Mesodermal cell (in vitro differentiated cells): ENCODE data around the gene FNTB.

Experiments
- H3K27ac ChIP-seq: 2 replicates; pipeline ENCODE4 v1.7.0; 2013; ENCODE audit warnings: mild to moderate bottlenecking, low read depth, low read length, moderate library complexity; ENCODE audit not compliant: severe bottlenecking
- H3K36me3 ChIP-seq: 2 replicates; pipeline ENCODE4 v1.7.1; 2013; ENCODE audit warnings: mild to moderate bottlenecking, low read length, moderate library complexity; ENCODE audit not compliant: control insufficient read depth, insufficient read depth
- H3K4me1 ChIP-seq: one replicate; pipeline ENCODE4 v1.7.1; 2013; ENCODE audit warnings: mild to moderate bottlenecking, low read length; ENCODE audit not compliant: insufficient read depth, control insufficient read depth, poor library complexity, severe bottlenecking
- H3K4me3 ChIP-seq: 2 replicates; pipeline ENCODE4 v1.7.0; 2013; ENCODE audit warnings: low read length, control low read depth, mild to moderate bottlenecking; ENCODE audit not compliant: insufficient read depth, poor library complexity, severe bottlenecking; ENCODE audit errors: extremely low read depth
- H3K9me3 ChIP-seq: 2 replicates; pipeline ENCODE4 v1.7.1; 2013; ENCODE audit warnings: mild to moderate bottlenecking, low read length, moderate library complexity; ENCODE audit not compliant: control insufficient read depth
- WGBS, 2 experiments: methylation state at CpG; one replicate each; pipeline ENCODE4 v1.1.5; 2013; ENCODE audit warnings: missing lambda C conversion rate in 2 of 2; ENCODE audit not compliant: insufficient coverage in 2 of 2; 5-methylcytosine and 5-hydroxymethylcytosine counted together

The FNTB gene

DNA sequence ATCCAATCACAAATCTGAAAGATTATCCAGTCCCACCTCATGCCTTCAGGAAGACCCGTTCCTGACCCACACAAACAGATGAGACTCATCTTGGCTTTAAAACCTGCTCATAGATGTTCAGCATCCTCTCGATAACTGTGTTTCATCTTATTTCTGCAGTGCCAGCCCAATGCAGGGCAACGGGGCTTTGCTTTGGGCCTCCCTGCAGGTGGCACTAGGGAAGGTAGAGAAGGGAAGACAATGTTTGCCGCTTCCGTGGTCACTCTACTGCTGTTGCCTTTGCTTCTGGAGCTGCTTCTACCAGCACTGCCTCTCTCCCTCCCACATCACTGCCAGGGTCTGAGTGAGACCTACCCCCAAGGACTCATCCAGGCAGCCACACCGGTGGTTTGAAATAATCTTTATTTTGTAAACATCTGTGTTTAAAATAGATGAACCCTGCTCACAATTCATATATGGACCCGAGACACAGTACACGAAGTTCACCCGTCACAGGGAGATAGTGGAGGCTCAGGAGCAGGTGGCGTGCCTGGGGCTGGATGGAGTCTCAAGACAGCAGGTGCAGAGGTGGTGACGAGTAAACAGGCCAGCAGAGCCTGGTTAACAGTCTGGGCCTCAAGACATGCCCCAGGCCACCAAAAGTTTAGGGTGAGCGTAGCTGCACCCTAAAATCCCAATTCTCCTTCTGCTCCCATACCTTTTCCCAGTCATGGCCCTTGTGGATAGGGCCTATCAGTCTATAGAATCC, 41.1 kb upstream of the FNTB start:
- 84 to 94% methylated on average over 7 to 9 of the region's 12 CpGs for WGBS, 2 experiments
- peaks cover 22% of the 10 kb centered on the region for H3K36me3 ChIP-seq
- no peak overlapping the region for H3K27ac ChIP-seq

DNA sequence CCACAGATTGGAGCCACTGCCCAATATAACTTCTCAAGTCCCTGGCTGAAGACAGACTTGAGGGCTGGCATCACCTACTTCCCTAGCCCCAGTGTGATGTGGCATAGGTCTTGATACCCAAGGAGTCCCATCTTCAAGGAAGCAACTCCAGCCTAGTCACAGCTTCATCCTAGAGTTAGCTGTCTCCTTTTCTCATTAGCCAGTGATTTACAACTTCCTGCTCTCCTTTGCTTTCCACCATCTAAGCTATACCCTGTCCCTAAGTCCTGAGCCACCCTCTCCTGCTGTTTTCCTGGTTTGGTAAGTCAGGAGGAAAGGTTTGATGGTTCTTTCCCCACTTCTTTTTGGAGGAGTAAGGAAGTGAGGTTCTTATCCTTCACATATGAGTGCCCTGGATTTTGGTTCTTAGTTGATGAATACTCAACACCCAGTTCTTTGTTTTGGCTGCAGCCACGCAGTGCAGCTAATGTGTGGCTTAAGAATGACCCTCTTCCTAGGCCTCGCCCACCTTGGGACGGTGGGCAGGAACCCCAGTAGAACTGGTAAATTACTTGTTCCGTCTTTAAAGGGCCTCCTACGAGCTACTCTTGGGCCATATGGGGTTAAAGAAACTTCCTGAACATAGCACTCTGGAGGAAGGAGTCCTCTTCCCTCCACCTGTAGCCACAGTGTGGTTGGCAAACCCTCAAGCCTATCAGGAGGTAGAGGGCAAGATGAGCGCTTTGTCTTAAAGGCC, 40.2 kb upstream of the FNTB start:
- 83 to 91% methylated on average over 5 of the region's 6 CpGs for WGBS, 2 experiments
- no peaks in the 10 kb centered on the region for H3K9me3 ChIP-seq
- H3K4me1 ChIP-seq: no peaks in the 10 kb centered on the region
- peaks cover 22% of the 10 kb centered on the region for H3K36me3 ChIP-seq
- H3K27ac ChIP-seq: no peak overlapping the region
- no peak overlapping the region for H3K4me3 ChIP-seq

More for the DNA sequence above, 41.1 kb upstream of the FNTB start:
- no peaks in the 10 kb centered on the region for H3K9me3 ChIP-seq
- H3K4me3 ChIP-seq: no peak overlapping the region
- no peaks in the 10 kb centered on the region for H3K4me1 ChIP-seq

DNA sequence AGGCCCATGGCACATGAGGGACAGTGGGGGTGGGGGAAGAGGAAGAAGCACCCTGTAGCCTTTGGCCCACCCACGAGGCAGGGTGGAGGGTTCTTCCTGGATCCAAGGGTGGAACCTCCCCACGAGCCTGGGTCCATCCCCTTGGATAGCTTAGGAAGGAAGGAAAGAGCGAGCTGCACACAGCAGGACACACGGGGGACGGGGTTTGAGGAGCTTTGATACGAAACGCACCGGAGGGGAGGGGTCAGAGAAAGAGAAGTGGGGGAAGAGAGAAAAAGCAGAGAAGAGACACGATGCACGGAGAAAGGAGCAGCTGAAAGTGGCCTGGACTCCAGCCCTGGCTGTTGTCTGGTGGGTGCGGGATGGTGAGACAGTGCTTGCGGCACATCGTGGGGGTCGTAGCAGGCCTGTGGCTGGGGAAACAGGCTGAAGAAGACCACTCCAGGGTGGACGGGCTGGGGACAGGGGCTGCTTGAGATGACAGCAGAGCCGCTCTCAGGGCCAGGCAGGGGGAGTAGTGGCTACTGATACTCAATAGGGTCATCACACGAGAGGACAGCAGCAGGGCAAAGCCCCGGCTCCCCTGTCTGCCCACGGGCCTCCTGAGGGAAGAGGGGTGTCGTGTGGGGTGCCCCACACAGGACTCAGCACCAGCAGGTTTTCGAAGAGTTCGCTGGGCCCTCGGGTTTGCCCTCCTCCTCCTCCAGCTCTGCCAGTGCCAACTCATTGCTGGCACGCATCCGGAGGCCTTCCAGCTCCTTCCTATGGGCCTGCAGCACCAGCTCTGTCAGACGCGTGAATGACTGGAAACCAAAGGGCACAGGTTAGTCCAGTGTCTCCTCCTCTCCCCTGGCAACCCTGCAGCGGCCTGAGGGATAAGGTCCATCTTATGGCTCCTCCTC, 38.7 kb upstream of the FNTB start:
- WGBS, 2 experiments: 91 to 92% methylated on average over 24 to 28 of the region's 28 CpGs
- no peaks in the 10 kb centered on the region for H3K4me1 ChIP-seq
- peaks cover 25% of the 10 kb centered on the region for H3K36me3 ChIP-seq
- H3K27ac ChIP-seq: no peak overlapping the region
- H3K9me3 ChIP-seq: no peaks in the 10 kb centered on the region
- H3K4me3 ChIP-seq: no peak overlapping the region

DNA sequence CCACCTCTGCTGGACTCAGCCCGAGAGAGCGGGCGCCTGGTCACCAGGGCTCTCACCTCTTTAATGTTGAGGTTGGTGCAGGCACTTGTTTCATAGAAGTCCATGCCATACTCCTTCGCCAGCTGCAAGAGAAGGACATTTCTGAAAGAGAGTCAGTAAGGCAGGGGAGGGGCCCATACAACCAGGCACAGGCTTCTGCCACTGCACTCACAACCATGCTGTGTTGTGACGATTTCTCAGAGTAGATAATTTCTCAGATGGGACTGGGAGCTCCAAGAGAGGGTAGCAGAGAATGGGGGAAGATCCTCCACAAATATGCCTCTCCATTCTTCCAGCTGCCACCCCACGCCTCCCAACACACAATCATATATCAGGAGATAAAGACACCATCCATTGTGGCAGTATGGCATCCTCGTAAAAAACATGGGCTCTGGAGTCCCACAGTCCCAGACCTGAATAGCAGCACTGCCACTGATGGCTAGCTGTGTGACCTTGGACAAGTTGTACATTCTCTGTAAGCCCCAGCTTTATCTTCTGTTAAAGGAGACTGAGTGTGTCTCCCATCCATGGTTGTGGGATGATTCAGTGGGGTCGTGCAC, 38.0 kb upstream of the FNTB start:
- Histone ChIP-seq H3K36me3 (peaks cover 25% of the 10 kb centered on the region), H3K4me1 (no peaks in the 10 kb centered on the region), H3K27ac (no peak overlapping the region), H3K4me3 (no peak overlapping the region), H3K9me3 (no peaks in the 10 kb centered on the region)
- 92 to 95% methylated on average over 4 to 7 of the region's 8 CpGs for WGBS, 2 experiments

DNA sequence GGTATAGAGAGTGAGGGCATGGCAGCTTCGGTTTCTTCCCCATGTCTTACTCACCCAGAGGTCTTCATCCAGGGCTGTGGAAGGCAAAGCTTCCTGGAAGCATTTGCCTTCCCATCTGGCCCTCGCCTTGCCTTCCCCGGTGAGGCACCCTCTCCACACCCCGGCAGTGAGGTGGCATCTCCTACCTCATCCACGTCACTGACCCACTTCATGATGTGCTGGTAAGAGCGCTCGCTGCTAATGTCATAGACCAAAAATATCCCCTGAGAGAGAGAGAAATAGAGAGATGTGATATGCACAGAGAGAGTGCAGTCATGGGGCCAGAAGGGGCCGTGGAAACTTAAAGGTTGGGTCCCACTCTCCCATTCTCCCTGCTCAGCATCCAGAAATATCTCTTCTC, 35.8 kb upstream of the FNTB start:
- no peaks in the 10 kb centered on the region for H3K9me3 ChIP-seq
- peaks cover 25% of the 10 kb centered on the region for H3K36me3 ChIP-seq

DNA sequence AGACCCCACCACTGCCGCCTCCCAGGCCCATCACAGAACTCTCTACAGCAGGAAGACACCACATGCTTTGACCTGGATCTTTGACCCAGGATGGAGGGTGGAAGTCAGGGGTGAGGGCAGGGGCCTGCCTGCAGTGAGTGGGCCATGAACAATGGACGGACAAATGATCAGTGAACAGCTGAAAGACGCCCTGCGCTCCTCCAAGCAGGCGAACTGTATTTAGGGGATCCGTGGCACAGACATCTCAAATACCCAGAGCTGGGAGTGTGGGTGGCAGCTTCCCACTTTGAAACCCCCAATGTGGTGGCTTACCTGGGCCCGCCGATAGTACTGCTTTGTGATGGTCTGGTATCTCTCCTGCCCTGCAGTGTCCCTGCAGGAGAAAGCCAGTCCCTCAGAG, 35.4 kb upstream of the FNTB start:
- peaks cover 25% of the 10 kb centered on the region for H3K36me3 ChIP-seq

More for the DNA sequence above, 35.8 kb upstream of the FNTB start:
- H3K27ac ChIP-seq: no peak overlapping the region
- H3K4me1 ChIP-seq: no peaks in the 10 kb centered on the region
- 93 to 96% methylated on average over 5 of the region's 8 CpGs for WGBS, 2 experiments
- H3K4me3 ChIP-seq: no peak overlapping the region

DNA sequence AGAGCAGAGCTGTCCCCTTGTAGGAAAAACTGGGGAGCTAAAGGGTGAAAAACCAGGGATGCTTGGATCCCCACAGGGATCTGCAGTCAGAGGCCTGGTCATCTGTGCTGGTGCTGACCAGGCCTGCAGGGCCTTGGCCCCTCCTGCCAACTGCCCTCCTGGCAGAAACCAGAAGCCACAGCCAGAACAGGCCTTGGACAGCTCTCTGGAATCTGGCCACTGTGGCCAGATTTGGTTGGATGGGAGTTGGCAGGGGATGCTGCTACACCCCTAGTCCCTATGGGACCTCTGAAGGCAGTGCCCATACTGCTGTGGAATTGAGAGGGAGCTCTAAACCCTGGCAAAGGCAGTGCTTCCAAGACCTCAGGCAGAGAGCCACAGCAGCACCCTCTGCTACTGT, 35.0 kb upstream of the FNTB start:
- no peak overlapping the region for H3K27ac ChIP-seq
- H3K4me1 ChIP-seq: no peaks in the 10 kb centered on the region
- peaks cover 21% of the 10 kb centered on the region for H3K36me3 ChIP-seq
- no peak overlapping the region for H3K4me3 ChIP-seq
- no peaks in the 10 kb centered on the region for H3K9me3 ChIP-seq

More for the DNA sequence above, 35.4 kb upstream of the FNTB start:
- WGBS, 2 experiments: 91 to 100% methylated on average over 5 to 8 of the region's 8 CpGs
- H3K4me1 ChIP-seq: no peaks in the 10 kb centered on the region
- H3K27ac ChIP-seq: no peak overlapping the region
- no peak overlapping the region for H3K4me3 ChIP-seq
- no peaks in the 10 kb centered on the region for H3K9me3 ChIP-seq

DNA sequence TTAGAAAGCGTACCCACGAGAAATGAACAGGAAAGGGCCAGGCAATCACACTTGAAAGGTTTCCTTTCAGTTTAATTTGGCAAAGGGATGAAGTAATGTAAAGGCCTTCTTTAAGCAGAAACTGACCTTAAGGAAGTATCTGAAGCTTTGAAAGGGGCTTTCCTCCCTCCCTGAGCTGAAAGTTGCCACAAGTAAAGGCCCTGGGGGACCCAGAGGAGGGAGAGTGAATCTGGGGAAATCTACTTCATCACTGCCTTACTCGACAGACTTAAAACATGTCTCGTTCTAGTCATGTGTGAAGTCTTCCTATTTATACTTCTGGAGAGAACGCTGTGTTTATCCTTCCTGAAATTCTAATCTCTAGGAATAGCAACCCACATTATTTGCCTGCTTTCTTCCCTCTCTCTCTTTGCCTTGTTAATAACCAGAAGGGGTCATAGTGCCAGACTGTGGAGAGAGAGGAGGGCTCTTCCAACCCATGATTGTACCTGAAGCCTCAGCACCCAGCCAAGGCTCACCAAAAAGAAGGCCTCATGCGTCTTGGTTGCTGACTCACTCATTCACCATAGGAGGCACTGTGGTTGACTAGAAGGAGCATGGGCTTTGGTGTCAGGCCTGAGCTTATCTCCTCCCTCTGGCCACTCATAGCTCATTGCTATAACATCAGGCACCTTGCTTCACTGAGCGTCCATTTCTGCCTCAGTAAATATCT, 33.9 kb upstream of the FNTB start:
- H3K36me3 ChIP-seq: peaks cover 11% of the 10 kb centered on the region
- no peak overlapping the region for H3K4me3 ChIP-seq
- no peaks in the 10 kb centered on the region for H3K4me1 ChIP-seq
- H3K27ac ChIP-seq: no peak overlapping the region
- no peaks in the 10 kb centered on the region for H3K9me3 ChIP-seq
- WGBS, 2 experiments: 85 to 94% methylated on average over 5 to 7 of the region's 7 CpGs

DNA sequence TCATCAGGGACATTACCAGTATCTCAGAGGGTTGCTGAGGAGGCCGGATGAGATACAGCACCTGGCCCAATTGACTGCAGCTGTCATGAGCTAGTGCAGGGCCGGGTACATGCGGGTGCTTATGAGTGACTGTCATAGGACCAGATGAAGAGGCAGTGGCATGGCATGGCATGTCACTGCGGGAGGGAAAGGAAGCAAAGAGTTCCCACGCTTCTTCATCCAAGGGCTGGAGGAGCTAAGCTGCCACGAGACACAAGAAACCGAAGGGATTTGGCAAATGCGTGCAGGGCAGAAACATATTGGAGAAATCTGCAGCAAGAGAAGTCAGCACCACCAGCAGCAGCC, 33.4 kb upstream of the FNTB start:
- WGBS, 2 experiments: 94 to 96% methylated on average over 6 to 8 of the region's 8 CpGs
- Histone ChIP-seq H3K4me3 (no peak overlapping the region), H3K9me3 (no peaks in the 10 kb centered on the region), H3K36me3 (peaks cover 6% of the 10 kb centered on the region), H3K4me1 (no peaks in the 10 kb centered on the region), H3K27ac (no peak overlapping the region)

DNA sequence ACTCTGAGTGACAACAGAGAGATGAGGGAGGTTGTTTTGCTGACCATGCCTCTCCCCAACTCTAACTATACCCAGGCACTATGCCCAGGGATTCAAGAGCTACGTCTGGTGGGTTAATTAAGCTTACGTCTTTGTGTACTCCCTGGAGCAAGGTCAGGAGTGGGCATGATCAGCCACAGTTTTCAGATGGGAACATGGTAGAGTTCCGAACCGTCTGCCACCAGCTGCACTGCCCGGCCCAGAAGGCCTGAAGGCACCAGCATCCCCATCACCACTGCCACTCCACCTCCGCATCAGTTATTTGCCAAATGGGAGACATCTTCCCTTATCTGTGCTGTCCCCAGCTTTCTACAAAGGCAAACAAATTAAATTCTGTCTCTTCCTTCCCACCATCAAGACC, 33.0 kb upstream of the FNTB start:
- H3K27ac ChIP-seq: no peak overlapping the region
- H3K4me3 ChIP-seq: no peak overlapping the region
- H3K4me1 ChIP-seq: no peaks in the 10 kb centered on the region
- H3K9me3 ChIP-seq: no peaks in the 10 kb centered on the region
- 80 to 96% methylated on average over 5 to 6 of the region's 6 CpGs for WGBS, 2 experiments
- peaks cover 3% of the 10 kb centered on the region for H3K36me3 ChIP-seq
